ENCODE results near the gene DPF3.

GRCh38 chr14:72578514-72578913 lies 315.4 kb downstream of the DPF3 start:
- TF ChIP-seq POLR2A (IDR thresholded peaks at IDR 0.05), result no peak
- TF ChIP-seq CTCF (IDR thresholded peaks at IDR 0.05), result no peak

Measured in esophagus squamous epithelium (tissue), 4 donors.